GM10847 (cell line): Measurements from ENCODE around the gene CRTAC1.

Experiments used
- POLR2A ChIP-seq: IDR thresholded peaks from 2 replicates; pipeline ENCODE4 v1.6.1; 2011; ENCODE audit not compliant: insufficient read length; ENCODE audit errors: extremely low read depth

Gene CRTAC1

DNA sequence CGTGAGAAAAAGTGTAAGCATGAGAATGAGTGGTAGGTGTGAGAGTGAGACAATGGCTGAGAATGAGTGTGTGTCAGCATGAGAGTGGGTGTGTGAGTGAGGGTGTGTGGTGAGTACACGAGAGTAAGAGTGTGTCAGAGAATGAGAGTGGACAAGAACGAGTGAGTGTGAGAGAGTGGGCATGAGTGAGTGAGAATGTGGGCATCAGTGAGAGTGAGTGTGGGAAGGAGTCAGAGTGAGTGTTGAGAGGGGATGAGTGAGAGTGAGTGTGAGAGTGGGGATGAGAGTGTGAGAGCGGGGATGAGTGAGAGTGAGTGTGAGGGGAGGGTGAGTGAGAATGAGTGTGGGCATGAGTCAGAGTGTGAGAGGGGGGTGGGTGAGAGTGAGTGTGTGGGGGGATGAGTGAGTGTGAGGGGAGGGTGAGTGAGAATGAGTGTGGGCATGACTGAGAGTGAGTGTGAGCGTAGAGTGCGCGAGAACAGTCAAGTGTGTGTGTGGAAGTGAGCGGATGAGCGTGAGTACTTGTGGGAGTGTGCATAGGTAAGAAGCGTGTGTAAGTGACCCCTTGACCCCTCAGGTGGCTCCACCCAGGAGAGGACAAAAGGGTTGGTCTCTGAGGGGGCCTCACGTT, 105.0 kb downstream of the CRTAC1 start:
- no peak for TF ChIP-seq POLR2A

DNA sequence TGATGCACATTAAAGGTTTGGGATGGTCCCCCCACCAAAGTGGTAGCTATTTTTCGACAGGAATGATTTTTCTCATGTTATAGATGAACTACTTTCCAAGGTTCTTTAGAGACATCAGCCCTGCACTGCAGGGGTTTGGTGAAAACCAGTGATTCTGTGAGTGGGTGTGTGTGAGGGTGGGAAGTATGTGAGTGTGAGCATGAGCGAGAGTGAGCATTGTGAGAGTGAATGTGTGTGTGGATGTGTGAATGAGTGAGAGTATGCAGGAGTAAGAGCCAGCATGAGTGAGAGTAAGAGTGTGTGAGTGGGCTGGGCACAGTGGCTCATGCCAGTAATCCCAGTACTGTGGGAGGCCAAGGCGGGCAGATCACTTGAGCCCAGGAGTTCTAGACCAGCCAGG, 105.7 kb downstream of the CRTAC1 start:
- no peak for TF ChIP-seq POLR2A

DNA sequence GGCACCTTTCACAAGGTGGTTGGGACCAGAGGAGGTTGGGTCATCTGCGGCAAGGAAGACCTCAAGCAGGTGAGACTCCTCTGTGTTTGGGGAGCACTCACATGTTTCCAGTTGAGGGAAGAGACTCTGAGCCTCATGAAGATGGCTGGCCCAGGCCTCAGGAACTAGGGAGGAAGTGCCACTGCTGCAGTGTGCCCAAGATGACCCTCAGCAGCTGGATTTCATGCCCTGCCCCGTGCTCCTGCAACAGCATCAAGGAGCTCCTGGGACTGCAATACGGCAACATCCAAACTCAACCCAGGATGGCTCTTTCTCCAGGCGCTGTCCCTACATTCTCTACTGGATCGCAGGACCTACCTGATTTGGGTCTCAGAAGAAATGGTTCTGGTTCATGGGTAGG, 106.9 kb downstream of the CRTAC1 start:
- no peak for TF ChIP-seq POLR2A

DNA sequence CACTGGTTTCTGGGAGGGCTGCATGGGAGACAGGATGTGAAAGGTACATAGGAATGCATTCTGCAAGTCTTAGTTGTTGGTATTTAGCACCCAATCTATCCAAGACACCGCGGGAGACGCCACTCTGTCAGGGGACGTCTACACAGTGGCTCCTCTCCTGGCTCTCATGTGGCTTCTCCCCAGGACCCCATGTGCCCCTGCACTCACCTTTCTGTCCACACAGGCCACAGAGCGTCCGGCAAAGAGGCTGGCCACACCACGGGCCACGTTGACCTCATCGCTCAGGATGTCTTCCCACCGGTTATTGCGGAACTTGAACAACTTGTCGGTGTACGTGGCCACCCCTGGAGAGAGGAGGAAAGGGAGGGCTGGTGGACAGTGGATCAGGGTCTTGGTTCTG, 107.4 kb downstream of the CRTAC1 start:
- no peak for TF ChIP-seq POLR2A

DNA sequence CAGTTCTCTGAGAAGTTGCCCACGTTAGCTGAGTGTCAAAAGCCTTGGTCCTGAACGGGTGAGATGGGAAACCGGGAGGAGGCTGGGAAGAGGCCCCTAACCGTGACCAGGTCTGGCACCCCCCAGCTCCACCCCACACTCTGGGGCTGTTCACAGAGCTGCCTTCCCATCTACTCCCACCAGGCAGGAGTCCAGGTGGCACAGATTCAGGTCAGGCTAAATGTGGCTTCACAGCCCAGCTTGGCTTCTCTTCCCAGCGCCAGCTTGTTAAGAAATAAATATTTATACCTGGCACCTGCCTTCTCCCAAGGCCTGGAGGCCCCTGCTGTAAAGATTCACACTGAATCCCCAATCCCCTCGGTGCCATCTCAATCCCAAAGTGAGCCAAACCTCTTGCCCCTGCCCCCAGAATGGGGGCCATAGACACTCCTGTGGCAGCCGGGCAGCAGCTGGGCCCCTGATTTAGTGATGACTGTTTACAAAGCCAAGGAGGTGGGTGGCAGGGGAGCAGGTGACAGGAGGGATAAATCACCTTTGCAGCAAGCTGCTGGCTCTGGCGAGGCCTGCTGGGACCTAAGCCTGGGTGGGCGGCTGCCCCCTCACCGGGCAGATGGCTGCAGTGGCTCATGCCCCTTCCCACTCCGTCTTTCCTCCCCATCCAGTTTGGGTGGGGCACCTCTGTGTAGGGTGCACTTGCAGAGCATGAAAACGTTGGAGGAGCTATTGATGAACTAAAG, 108.2 kb downstream of the CRTAC1 start:
- TF ChIP-seq POLR2A: no peak

DNA sequence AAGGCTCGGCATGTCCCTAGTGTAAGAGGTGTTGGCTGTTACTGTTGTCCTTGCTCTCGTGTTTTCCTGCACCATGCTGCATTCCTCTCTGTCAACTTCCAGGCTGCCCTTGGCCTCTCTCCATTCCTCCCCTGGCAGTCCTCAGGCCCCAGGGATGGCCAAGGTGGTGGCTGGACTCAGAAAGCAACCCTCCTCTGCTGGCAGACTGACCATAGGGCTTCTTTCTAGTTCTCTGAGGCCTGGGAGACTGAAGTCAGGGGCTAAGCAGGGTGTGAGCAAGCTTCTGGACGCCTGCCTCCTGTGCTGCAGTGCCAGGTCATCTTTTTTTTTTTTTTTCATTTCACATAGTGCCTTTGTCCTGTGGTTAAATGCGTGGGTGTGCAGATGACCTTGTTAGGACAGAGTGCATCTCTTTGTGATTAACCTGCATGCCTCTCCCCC, 108.8 kb downstream of the CRTAC1 start:
- no peak for TF ChIP-seq POLR2A

DNA sequence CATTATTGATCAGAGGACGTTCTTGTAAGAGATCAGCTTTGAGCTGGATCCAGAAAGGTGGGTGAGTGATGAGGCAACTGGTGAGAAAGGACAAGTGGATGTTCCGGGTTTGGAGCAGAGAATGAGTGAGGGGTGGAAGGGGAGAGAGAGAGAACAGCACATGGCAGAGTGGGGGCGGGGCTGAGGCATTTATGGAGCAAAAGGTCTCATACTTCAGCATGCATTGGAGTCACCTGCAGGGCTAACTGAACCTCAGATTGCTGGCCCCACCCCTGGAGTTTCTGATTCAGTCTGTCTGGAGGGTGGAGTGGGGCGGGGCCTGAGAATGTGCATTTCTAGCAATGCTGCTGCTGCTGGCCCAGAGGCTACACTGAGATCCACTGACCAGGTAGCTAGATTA, 109.6 kb downstream of the CRTAC1 start:
- no peak for TF ChIP-seq POLR2A

DNA sequence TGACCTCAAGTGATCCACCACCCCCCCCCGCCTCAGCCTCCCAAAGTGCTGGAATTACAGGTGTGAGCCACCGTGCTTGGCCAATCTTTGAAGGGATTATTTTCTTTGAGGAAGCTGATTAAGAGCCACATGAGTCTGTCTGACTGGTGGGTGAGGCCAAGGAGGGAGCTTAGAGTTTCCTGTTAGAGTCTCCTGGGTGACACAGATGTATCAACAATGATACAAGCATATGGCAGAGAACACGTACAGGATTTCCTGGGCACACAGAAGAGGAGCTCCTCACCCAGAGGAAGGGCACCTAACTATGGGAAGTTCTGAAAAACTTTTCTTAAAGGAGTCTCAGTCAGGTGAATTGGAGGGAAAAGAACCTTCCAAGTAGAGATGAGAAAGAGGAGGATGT, 111.4 kb downstream of the CRTAC1 start:
- TF ChIP-seq POLR2A: no peak

DNA sequence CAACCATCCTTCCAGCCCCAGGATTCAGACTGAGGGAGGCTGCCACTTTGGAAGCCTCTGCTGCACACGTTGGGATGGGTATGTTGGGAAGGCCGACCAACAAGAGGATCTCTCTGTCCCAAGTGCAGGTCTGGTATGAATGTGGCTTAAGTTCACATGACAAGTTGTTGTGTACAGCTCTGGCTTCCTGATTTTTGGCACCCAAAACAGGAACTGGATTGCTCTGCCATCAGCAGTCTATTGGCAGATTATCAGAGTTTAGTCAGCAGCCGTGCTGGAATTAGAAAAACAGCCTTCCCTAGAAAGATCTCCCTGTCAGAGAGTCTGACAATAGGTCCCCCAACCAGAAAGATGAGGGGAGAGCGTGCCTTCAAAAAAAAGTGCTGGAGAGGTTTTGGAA, 113.8 kb downstream of the CRTAC1 start:
- TF ChIP-seq POLR2A: no peak

DNA sequence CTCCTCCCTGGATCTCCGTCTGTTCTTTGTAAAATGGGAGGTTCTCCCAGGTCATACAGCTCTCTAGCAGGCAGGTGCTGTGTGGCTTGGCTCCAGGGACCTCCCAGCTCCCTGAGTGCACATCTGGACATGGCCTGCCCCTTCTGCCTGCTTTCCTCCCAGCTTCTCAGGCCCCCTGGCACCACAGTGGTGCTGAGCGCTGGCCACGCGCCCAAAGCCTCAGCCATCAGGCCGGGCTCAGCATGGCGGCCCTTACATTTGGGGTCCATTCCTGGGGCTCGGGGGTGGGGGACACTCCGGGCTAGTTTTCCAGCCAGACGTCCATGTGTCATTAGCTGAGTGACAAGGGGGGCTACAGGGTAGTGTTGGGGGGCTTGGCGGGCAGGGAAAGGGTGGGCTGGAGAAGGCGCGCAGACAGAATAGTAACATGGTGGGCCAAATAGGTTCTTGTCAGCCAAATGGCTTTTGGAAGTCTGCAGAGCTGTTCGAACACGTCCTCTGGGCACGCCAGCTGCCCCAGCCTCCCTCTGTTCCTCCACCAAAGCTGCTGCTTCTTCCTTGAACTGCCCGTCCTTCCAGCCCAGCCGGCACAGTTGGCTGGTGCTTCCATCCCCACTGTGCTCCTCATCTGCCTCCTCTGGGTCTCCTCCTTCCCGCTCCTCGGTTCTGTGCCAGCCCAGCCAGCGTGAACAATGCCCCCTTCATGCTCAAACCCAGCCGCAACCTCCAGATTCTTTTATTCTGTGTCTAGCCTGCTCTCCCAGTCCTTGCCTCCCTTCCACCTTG, 114.9 kb downstream of the CRTAC1 start:
- no peak for TF ChIP-seq POLR2A

DNA sequence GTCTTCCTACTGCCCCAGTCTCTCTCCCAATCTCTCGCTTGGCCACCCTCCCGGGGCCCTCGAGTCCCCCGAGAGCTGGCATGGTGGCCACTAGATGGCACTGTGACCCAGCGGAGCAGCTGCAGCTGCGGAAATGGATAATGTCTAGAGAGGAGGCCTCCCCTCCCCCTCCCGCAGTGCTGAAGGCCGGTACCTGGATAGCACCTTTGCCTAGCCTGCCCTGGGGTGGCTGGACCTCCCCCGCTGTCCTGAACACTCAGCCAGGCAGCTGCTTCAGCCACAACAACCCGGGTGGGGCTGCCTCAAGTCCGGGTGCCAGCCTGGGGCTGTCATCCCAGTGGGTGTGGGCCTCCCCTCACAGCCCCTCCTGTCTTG, 115.6 kb downstream of the CRTAC1 start:
- no peak for TF ChIP-seq POLR2A

DNA sequence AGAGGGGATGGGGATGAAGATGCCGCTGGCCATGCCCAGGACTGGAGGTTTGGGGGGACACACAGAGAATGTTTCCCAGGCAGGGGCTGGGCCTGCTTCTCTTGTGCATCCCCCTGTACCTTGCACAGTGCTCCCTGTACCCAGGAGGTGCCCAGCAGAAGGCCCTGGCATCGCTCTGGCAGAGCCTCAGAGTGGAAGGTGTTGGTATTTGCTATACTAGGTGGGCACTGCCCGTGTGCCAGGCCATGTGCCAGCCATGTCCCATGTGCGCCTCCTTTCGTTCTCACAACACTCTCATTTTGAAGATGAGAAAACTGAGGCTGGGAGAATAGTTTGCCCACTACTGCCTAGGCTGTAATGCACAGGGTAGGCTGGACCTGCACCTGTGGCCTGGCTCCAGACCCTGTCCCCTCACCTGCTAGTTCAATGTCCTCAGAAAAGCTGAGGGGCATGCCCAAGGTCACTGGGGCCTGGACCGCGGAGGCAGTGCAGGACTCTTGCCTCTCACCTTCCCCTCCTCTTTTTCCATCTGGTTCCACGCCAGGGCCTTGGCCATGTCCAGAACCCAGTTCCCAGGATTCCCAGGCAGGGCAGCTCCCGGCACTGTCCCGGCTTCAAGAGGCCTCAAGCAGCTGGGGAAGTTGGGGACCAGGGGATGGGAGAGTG, 116.1 kb downstream of the CRTAC1 start:
- TF ChIP-seq POLR2A: no peak

DNA sequence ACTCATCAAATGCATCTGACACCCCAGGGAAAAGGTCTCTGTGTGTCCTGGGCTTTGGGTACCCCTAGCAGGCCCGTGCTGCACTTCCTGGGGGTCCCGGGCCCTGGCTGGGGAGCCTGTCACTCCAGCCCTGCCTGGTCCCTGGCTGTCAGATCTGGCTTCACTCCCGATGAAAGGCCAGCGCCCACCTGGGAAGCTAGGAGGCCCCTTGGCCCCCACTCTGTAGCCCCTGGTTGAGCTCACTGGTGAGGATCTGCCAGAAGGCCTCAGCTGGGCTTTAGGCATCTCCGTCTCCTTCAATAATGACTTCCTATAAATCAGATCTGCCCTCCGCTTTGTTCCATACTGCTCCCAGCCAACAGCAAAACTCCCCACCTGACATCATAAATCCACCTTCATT, 116.8 kb downstream of the CRTAC1 start:
- no peak for TF ChIP-seq POLR2A

DNA sequence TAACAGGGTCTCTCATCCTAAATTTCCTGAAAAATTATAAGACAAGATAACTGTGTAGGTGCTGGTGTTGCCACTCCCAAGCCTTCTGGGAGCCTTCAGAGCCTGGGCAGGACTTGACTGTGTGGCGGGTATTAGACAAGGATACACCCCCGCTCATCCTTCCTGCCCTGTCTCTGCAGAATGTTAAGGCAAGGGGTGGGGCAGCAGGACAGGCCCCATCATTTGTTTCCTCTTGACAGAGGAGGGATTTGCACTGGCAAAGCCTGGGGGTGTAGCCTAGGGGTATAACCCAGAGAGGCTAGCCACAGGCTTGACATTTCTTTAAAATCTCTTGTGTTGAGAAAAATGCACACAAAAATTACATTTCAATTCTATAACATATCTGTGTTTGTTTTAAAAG, 117.2 kb downstream of the CRTAC1 start:
- TF ChIP-seq POLR2A: no peak

DNA sequence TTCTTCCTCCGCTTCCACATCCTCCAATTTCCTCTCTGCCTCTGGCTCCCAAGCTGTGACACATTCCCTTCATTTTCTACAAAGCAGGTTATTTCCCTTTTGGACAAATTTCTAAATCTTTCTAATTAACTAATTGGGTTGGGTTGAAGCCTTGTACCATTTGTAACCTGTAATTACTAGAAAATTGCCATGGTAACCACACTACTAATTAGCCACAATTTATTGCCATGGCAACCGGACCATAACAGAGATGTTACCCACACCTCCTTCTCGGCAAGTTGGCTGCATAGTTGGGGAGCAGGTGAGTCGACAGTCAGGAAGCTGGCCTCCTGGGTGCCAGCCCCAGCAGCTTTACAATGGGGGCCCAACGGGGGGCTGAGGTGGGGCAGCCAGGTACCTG, 119.2 kb downstream of the CRTAC1 start:
- TF ChIP-seq POLR2A: no peak

DNA sequence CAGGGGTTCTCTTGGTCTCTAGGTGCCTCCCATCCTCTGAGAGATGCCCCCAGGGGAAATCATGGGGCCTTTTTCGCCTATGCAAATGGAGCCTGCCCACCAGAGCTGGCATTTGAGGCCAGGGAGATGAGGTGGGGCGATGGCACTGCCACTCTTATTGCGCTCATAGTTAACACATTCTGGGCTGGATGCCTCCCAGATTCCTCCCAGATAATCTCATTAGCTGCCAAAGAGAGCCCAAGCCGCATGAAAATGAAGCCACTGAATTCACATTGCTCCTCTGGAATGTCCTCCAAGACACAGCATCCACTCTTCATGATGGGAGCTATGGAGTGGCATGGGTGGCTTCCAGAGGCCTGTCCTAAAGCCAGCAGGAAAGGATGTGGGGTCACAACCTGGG, 119.8 kb downstream of the CRTAC1 start:
- TF ChIP-seq POLR2A: no peak
